SH-SY5Y (cell line): ENCODE results near the gene METAP2.

Experiments used
- GATA2 ChIP-seq: IDR thresholded peaks from 2 replicates; pipeline ENCODE4 v1.6.1; 2011; ENCODE audit warnings: mild to moderate bottlenecking, low read depth, low read length
- GATA3 ChIP-seq: IDR thresholded peaks from 2 replicates; pipeline ENCODE4 v1.6.1; 2011; ENCODE audit warnings: low read depth, mild to moderate bottlenecking, low read length, moderate library complexity

GRCh38 chr12:95517246-95517645, 43.3 kb downstream of the METAP2 start:
- TF ChIP-seq GATA2 (no peak), GATA3 (no peak)
